Posterior vena cava (tissue), 2 donors: ENCODE data around the gene WDR90. TPM values are rescaled to one million over a fixed set of nuclear protein-coding genes. Genes with fewer than 3 reads are reported as not detected.

Experiments
- DNase-seq: peaks from one replicate; pipeline ENCODE4 v3.0.0-alpha.2; 2020; ENCODE audit warnings: low spot score
- intact Hi-C, 2 donors: fragments of 100-400 bp; cut with DNase I; formaldehyde crosslinking; loops; one replicate each; pipeline versions ENCODE4 v1.14.1 to v1.14.2; 2022 to 2023
- long read RNA-seq, 2 donors: library from polyadenylated mRNA; unstranded; transcript quantifications; one replicate each; pipeline ENCODE4 v2.0.0, GENCODE V29; 2020 to 2021
- total RNA-seq, 2 donors: library from RNA; stranded (reverse); fragmentation: NEBNext Ultra II Directional; extraction: Animal tissue kit (Norgen Biotek cat#: 25700); gene quantifications; one replicate each; pipeline ENCODE4 v1.2.1, GENCODE V29; 2021
- donor health status: DM: yes; HTN: yes; CAD: no.
- donor health status: DM: yes; HTN: yes; CAD: no.

The WDR90 gene
- 10 to 100 TPM; 13.4 to 14.9 TPM for total RNA-seq
- long read RNA-seq, donor 1, partial matches to known transcripts: 1 of 3 reads
- long read RNA-seq, donor 1, other reads (novel, unspliced or antisense): 1 of 3 reads
- long read RNA-seq, donor 2, partial matches to known transcripts: 8 of 11 reads
- long read RNA-seq, donor 2, other reads (novel, unspliced or antisense): 2 of 11 reads

- DNase-seq: peak; percentile 98
- intact Hi-C loops: loop anchor here (5.0 kb wide), 2 partner anchors 62 to 262 kb away; no protein-coding TSS in a partner anchor
These were observed at the start of gene WDR90 for GRCh38 chr16:648781-649589. Gene WDR90 (plus strand): TSS chr16:649365. CDS start chr16:649417, 52 bp downstream.

GRCh38 chr16:600781-601180, 48.4 kb upstream of the WDR90 start:
- intact Hi-C loops: no loop called here

GRCh38 chr16:603933-604332, 45.2 kb upstream of the WDR90 start:
- DNase-seq: no peak
- intact Hi-C loops: loop anchor here in 1 of 2 donors (2.0 kb wide), 1 partner anchor 21 kb away; no protein-coding TSS in a partner anchor

More at GRCh38 chr16:600781-601180, 48.4 kb upstream of the WDR90 start:
- no peak for DNase-seq

GRCh38 chr16:606656-607307, 42.4 kb upstream of the WDR90 start:
- intact Hi-C loops: no loop called here
- no peak for DNase-seq

- no peak for DNase-seq
- intact Hi-C loops: no loop called here
These were observed 41.1 kb upstream of the WDR90 start for GRCh38 chr16:608019-608418.

GRCh38 chr16:609316-609715, 39.8 kb upstream of the WDR90 start:
- DNase-seq: no peak
- intact Hi-C loops: no loop called here

GRCh38 chr16:609984-610383, 39.2 kb upstream of the WDR90 start:
- no peak for DNase-seq
- intact Hi-C loops: no loop called here

- no peak for DNase-seq
- intact Hi-C loops: no loop called here
These were observed 38.4 kb upstream of the WDR90 start for GRCh38 chr16:610513-611381.

GRCh38 chr16:615122-615521, 34.0 kb upstream of the WDR90 start:
- intact Hi-C loops: no loop called here
- no peak for DNase-seq

GRCh38 chr16:616733-617586, 32.2 kb upstream of the WDR90 start:
- intact Hi-C loops: no loop called here
- DNase-seq: no peak

- DNase-seq: no peak
These were observed 31.3 kb upstream of the WDR90 start for GRCh38 chr16:617855-618254.

GRCh38 chr16:619476-620100, 29.6 kb upstream of the WDR90 start:
- no peak for DNase-seq
- intact Hi-C loops: no loop called here

More at GRCh38 chr16:617855-618254, 31.3 kb upstream of the WDR90 start:
- intact Hi-C loops: no loop called here

GRCh38 chr16:620700-621525, 28.3 kb upstream of the WDR90 start:
- DNase-seq: no peak
- intact Hi-C loops: no loop called here

- intact Hi-C loops: no loop called here
- no peak for DNase-seq
These were observed 27.5 kb upstream of the WDR90 start for GRCh38 chr16:621526-622105.

GRCh38 chr16:622920-623280, 26.3 kb upstream of the WDR90 start:
- no peak for DNase-seq
- intact Hi-C loops: no loop called here

GRCh38 chr16:624526-625070, 24.6 kb upstream of the WDR90 start:
- no peak for DNase-seq
- intact Hi-C loops: loop anchor here in 1 of 2 donors (2.0 kb wide), 1 partner anchor 22 kb away; no protein-coding TSS in a partner anchor
